Right atrium auricular region (tissue), 2 donors: ENCODE results near the gene TMPRSS3. TPM values are rescaled to one million over a fixed set of nuclear protein-coding genes. Genes with fewer than 3 reads are reported as not detected.

Experiments
- DNase-seq: peaks from one replicate; pipeline ENCODE4 v3.0.0-alpha.2; 2019; ENCODE audit warnings: low spot score
- H3K27ac ChIP-seq, 2 donors: fragments of 200-600 bp; sonication (generic); 1 replicate in 1 of 2; 2 replicates in 1 of 2; pipeline ENCODE4 v1.5.1; 2016 to 2019
- H3K27me3 ChIP-seq, 2 donors: fragments of 200-600 bp; sonication (generic); one replicate each; pipeline versions ENCODE4 v1.5.1 to v1.6.0; 2017 to 2019
- H3K36me3 ChIP-seq: fragments of 200-600 bp; sonication (generic); one replicate; pipeline ENCODE4 v1.5.1; 2016
- H3K4me1 ChIP-seq, 2 donors: fragments of 200-600 bp; sonication (generic); one replicate each; pipeline versions ENCODE4 v1.5.1 to v1.6.0; 2017 to 2019
- H3K4me3 ChIP-seq, 2 donors: fragments of 200-600 bp; sonication (generic); 1 replicate in 1 of 2; 2 replicates in 1 of 2; pipeline ENCODE4 v1.5.1; 2017 to 2019; ENCODE audit warnings: mild to moderate bottlenecking in 1 of 2, moderate library complexity in 1 of 2
- H3K9me3 ChIP-seq, 2 donors: fragments of 200-600 bp; sonication (generic); one replicate each; pipeline ENCODE4 v1.5.1; 2019
- CTCF ChIP-seq, 2 donors: fragments of 200-600 bp; sonication (generic); IDR thresholded peaks; one replicate each; pipeline ENCODE4 v1.5.1; 2019; ENCODE audit warnings: antibody characterized with exemption in 2 of 2
- total RNA-seq, 2 donors: library from RNA; depleted of rRNA; stranded (reverse); fragments of >200 nt; gene quantifications; one replicate each; pipeline ENCODE4 v1.1.0, GENCODE V29; 2016

The TMPRSS3 gene
- total RNA-seq, 2 donors from 2014 or later = 1.1 to 2.4 TPM

DNA sequence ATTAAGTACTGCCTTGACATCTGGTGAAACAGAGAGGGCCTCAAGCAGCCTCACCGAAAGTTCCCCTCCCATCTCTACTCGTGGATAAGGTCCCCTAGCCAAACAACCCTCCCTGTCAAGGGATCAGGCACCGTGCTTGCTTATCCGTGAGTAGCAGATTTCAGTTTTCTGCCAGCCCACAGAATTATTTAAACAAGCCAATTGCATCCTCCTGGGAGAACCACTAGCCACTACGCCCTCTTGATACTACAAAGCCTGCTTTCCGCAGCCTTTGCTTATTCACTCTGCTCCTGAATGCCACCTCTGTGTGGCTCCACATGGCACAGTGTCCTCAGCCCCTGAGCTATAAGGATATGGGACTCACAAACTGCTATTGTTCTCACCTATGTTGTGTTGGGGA lies 39.2 kb downstream of the TMPRSS3 start:
- no peak overlapping the region for H3K27ac ChIP-seq
- H3K36me3 ChIP-seq = no peaks in the 10 kb centered on the region
- no peaks in the 10 kb centered on the region for H3K27me3 ChIP-seq
- peaks cover 0 to 34% of the 10 kb centered on the region in 2 donors for H3K9me3 ChIP-seq
- no peak overlapping the region for H3K4me3 ChIP-seq
- DNase-seq = no peak
- TF ChIP-seq CTCF (IDR thresholded peaks at IDR 0.05) = no peak
- H3K4me1 ChIP-seq = no peaks in the 10 kb centered on the region

DNA sequence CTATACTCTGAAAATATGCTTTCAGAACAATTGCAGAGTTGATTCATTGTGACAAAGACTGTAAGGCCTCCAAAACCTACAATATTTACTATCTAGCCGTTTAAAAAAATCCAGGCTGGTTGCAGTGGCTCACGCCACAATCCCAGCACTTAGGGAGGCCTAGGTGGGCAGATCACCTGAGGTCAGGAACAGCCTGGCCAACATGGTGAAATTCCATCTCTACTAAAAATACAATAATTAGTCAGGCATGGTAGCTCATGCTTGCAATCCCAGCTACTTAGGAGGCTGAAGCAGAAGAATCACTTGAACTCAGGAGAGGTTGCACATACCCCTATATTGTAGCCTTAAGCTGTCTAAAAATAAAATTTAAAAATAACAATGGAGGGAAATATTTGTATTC lies 39.8 kb downstream of the TMPRSS3 start:
- no peaks in the 10 kb centered on the region for H3K27me3 ChIP-seq
- TF ChIP-seq CTCF (IDR thresholded peaks at IDR 0.05) = no peak
- no peaks in the 10 kb centered on the region for H3K36me3 ChIP-seq
- no peak overlapping the region for H3K27ac ChIP-seq
- no peak for DNase-seq
- H3K4me1 ChIP-seq = no peaks in the 10 kb centered on the region
- H3K4me3 ChIP-seq = no peak overlapping the region
- H3K9me3 ChIP-seq = peaks cover 0 to 34% of the 10 kb centered on the region in 2 donors

GRCh38 chr21:42353623-42354022 lies 42.2 kb downstream of the TMPRSS3 start:
- H3K36me3 ChIP-seq = no peaks in the 10 kb centered on the region
- DNase-seq = no peak
- TF ChIP-seq CTCF (IDR thresholded peaks at IDR 0.05) = no peak
- H3K27ac ChIP-seq = no peak overlapping the region
- H3K4me3 ChIP-seq = no peak overlapping the region
- no peaks in the 10 kb centered on the region for H3K4me1 ChIP-seq
- no peaks in the 10 kb centered on the region for H3K27me3 ChIP-seq
- peaks cover 0 to 28% of the 10 kb centered on the region in 2 donors for H3K9me3 ChIP-seq

DNA sequence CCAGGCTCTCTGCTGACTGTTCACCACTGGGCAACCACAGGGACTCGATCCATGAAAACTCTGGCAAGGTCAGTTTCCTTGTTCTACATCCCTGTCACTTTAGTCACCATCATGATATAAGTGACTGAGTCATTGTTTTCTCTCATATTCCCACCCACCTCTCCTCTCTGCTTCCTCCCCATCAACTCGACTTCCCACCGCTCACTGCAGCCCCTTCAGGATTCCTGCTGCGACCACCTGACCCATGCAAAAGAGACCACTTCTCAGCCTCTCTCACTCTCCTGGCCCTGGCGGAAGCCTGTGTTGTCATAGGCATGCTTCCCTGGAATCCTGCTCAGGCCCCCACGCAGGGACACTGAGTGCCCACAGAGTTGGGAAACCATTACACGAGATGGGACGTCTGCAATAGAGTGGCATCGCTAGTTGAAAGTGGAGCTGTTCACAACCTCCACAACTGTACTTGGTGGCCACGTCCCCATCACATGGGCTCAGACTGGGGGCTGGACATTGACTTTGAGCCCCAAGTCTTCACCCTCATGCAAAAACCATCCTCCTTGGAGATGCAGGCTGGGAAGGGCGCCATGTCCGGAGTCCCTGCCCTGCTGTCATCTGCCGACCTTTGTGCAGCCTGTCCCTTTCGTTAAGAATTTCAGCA lies 43.3 kb downstream of the TMPRSS3 start:
- Histone ChIP-seq H3K9me3 (peaks cover 0 to 27% of the 10 kb centered on the region in 2 donors), H3K4me3 (no peak overlapping the region), H3K36me3 (no peaks in the 10 kb centered on the region), H3K27ac (no peak overlapping the region), H3K27me3 (no peaks in the 10 kb centered on the region), H3K4me1 (no peaks in the 10 kb centered on the region)
- no peak for TF ChIP-seq CTCF (IDR thresholded peaks at IDR 0.05)
- DNase-seq = no peak

DNA sequence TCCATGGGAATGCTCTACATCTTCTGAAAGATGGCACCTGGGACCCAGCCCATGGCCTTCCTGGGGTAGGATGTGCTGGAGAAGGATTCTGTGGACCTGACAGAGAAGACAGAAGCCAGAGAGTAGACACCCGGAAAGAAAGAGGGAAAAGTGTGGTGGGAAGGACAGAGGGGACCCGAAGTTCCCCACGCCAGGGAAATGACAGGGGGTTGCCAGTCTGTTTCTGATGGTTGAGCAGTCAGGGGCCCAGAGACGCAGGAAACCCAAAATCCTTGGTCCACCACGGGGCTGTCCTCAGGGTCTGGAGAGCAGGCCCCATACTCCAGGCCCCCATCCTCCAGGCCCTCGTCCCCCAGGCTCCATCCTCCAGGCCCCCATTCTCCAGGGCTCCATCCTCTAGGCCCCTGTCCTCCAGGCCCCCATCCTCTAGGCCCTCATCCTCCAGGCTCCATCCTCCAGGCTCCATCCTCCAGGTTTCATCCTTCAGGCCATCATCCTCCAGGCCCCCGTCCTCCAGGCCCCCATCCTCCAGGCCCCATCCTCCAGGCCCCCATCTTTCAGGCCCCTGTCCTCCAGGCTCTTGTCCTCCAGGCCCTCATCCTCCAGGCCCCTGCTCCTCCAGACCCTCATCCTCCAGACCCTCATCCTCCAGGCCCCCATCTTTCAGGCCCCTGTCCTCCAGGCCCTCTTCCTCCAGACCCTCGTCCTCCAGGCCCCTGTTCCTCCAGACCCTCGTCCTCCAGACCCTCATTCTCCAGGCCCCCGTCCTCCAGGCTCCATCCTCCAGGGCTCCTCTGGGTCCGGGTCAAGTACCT lies 44.0 kb downstream of the TMPRSS3 start:
- Histone ChIP-seq H3K4me3 (no peak overlapping the region), H3K4me1 (no peaks in the 10 kb centered on the region), H3K9me3 (peaks cover 0 to 23% of the 10 kb centered on the region in 2 donors), H3K36me3 (no peaks in the 10 kb centered on the region), H3K27me3 (no peaks in the 10 kb centered on the region), H3K27ac (no peak overlapping the region)
- DNase-seq = no peak
- no peak for TF ChIP-seq CTCF (IDR thresholded peaks at IDR 0.05)
